KMS-11 (cell line): ENCODE measurements around the gene TMEM269.

Experiments used
- H2AFZ ChIP-seq: fragments of 200-600 bp; sonication (generic); 2 replicates; pipeline ENCODE4 v1.6.1; 2016; ENCODE audit warnings: antibody characterized with exemption, mixed run types, low read depth
- H3K27ac ChIP-seq: fragments of 200-600 bp; sonication (generic); 2 replicates; pipeline ENCODE4 v1.6.1; 2016; ENCODE audit warnings: mild to moderate bottlenecking, mixed run types
- H3K27me3 ChIP-seq: fragments of 200-600 bp; sonication (generic); 2 replicates; pipeline ENCODE4 v1.6.1; 2017; ENCODE audit warnings: mild to moderate bottlenecking, low read depth, mixed run types, moderate library complexity; ENCODE audit not compliant: insufficient read depth
- H3K36me3 ChIP-seq: fragments of 200-600 bp; sonication (generic); 2 replicates; pipeline ENCODE4 v1.6.1; 2017; ENCODE audit warnings: mild to moderate bottlenecking, mixed run types; ENCODE audit not compliant: insufficient read depth
- H3K4me1 ChIP-seq: fragments of 200-600 bp; sonication (generic); 2 replicates; pipeline ENCODE4 v1.6.1; 2016; ENCODE audit warnings: mild to moderate bottlenecking, low read depth, mixed run types; ENCODE audit not compliant: poor library complexity, severe bottlenecking
- H3K4me2 ChIP-seq: fragments of 200-600 bp; sonication (generic); 2 replicates; pipeline ENCODE4 v1.7.0; 2016; ENCODE audit warnings: mild to moderate bottlenecking, mixed run types
- H3K4me3 ChIP-seq: fragments of 200-600 bp; sonication (generic); IDR thresholded peaks from 2 replicates; pipeline ENCODE4 v1.6.1; 2017; ENCODE audit warnings: low read depth, low read length, mixed read lengths; ENCODE audit not compliant: insufficient read depth
- H3K79me2 ChIP-seq: fragments of 200-600 bp; sonication (generic); 2 replicates; pipeline ENCODE4 v1.6.1; 2016; ENCODE audit warnings: low read depth, mixed run types; ENCODE audit not compliant: insufficient read depth
- H3K9ac ChIP-seq: fragments of 200-600 bp; sonication (generic); 2 replicates; pipeline ENCODE4 v1.6.1; 2016; ENCODE audit warnings: mild to moderate bottlenecking, mixed run types
- H4K20me1 ChIP-seq: fragments of 200-600 bp; sonication (generic); 2 replicates; pipeline ENCODE4 v1.6.1; 2016; ENCODE audit warnings: mild to moderate bottlenecking, mixed run types; ENCODE audit not compliant: insufficient read depth
- TF ChIP-seq, protein P1 (sequence below): fragments of 200-600 bp; sonication (generic); conservative IDR thresholded peaks from 2 replicates; pipeline ENCODE4 v1.6.1; 2017; ENCODE audit warnings: low read depth, mild to moderate bottlenecking, antibody characterized with exemption, low read length, moderate library complexity, mixed read lengths

TMEM269 gene

DNA sequence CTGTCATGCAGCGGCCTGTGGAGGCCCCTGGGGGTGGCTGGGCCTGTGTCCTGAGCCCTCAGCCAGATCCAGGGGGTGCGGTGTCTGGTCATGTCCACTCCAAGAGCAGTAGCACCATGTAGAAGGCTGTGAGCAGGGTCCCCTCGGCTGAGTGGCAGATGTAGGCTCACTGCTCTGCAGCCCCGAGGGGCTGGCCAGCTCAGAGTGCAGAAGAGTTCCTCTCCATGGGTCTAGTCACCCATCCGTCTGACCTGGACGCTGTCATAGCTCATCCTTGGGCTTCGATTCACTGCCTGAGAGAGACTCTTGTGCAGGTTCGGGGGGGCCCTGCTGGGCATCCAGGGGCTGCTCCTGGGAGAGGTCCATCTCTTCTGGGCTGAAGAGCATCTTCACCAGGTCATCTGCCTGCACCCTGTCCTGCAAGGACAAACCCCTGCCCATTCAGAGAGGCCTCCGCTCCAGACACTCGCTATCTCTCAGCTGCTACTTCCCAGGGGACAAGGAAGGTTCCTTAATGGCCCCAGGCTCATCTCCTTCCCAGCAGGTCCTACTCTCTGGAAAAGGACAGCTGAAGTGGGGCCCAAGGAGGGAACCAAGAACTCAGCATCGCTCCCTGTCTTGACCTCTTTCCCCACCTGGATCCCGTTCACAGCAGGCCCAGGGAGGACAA is 38.2 kb upstream of the TMEM269 start:
- H3K4me3 ChIP-seq, result no peak overlapping the region
- H3K4me1 ChIP-seq, result no peaks in the 10 kb centered on the region
- H2AFZ ChIP-seq, result no peak overlapping the region
- no peak overlapping the region for H3K27ac ChIP-seq
- no peaks in the 10 kb centered on the region for H3K27me3 ChIP-seq
- no peaks in the 10 kb centered on the region for H4K20me1 ChIP-seq
- TF ChIP-seq, protein P1, sequence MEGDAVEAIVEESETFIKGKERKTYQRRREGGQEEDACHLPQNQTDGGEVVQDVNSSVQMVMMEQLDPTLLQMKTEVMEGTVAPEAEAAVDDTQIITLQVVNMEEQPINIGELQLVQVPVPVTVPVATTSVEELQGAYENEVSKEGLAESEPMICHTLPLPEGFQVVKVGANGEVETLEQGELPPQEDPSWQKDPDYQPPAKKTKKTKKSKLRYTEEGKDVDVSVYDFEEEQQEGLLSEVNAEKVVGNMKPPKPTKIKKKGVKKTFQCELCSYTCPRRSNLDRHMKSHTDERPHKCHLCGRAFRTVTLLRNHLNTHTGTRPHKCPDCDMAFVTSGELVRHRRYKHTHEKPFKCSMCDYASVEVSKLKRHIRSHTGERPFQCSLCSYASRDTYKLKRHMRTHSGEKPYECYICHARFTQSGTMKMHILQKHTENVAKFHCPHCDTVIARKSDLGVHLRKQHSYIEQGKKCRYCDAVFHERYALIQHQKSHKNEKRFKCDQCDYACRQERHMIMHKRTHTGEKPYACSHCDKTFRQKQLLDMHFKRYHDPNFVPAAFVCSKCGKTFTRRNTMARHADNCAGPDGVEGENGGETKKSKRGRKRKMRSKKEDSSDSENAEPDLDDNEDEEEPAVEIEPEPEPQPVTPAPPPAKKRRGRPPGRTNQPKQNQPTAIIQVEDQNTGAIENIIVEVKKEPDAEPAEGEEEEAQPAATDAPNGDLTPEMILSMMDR, result no peak
- no peak overlapping the region for H3K9ac ChIP-seq
- no peaks in the 10 kb centered on the region for H3K36me3 ChIP-seq
- no peaks in the 10 kb centered on the region for H3K79me2 ChIP-seq
- no peak overlapping the region for H3K4me2 ChIP-seq

DNA sequence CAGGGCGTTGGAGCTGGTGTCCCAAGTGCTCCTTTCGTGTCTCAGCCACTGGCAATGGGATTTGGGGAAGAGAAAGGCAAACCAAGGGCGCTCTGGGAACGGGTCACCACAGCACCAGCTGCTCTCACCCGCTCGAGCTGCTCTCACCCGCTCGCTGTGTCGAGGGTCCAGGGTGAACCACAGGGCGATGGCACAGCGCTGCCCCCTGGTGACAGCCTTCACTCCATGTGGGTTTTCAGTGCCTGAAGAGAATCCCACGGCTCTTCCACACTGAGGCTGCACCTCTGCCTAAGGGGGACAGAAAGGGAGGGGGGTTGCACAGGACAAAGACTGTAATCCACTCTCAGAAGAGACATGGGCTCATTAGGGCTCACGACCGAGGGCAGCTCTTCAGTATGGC is 37.7 kb upstream of the TMEM269 start:
- Histone ChIP-seq H2AFZ (no peak overlapping the region), H3K27ac (no peak overlapping the region)

GRCh38 chr1:42748021-42748420 is 36.8 kb upstream of the TMEM269 start:
- Histone ChIP-seq H2AFZ (no peak overlapping the region), H3K27ac (no peak overlapping the region), H3K36me3 (no peaks in the 10 kb centered on the region), H3K27me3 (no peaks in the 10 kb centered on the region), H3K4me1 (no peaks in the 10 kb centered on the region), H3K4me3 (no peak overlapping the region), H4K20me1 (no peaks in the 10 kb centered on the region), H3K9ac (no peak overlapping the region), H3K4me2 (no peak overlapping the region), H3K79me2 (no peaks in the 10 kb centered on the region)
- TF ChIP-seq, protein P1, result no peak

More for the DNA sequence above, 37.7 kb upstream of the TMEM269 start:
- Histone ChIP-seq H3K36me3 (no peaks in the 10 kb centered on the region), H3K27me3 (no peaks in the 10 kb centered on the region), H3K79me2 (no peaks in the 10 kb centered on the region), H4K20me1 (no peaks in the 10 kb centered on the region), H3K4me3 (no peak overlapping the region), H3K9ac (no peak overlapping the region), H3K4me1 (no peaks in the 10 kb centered on the region), H3K4me2 (no peak overlapping the region)
- TF ChIP-seq, protein P1, result peak; percentile 68

- Histone ChIP-seq H3K4me1 (no peaks in the 10 kb centered on the region), H4K20me1 (no peaks in the 10 kb centered on the region), H3K9ac (no peak overlapping the region), H2AFZ (no peak overlapping the region), H3K4me3 (no peak overlapping the region), H3K27ac (no peak overlapping the region), H3K36me3 (no peaks in the 10 kb centered on the region), H3K4me2 (no peak overlapping the region), H3K27me3 (no peaks in the 10 kb centered on the region), H3K79me2 (no peaks in the 10 kb centered on the region)
- TF ChIP-seq, protein P1, result no peak
Observed at GRCh38 chr1:42748461-42749410, 36.1 kb upstream of the TMEM269 start.
